ENCODE results near the gene EVI2B.
"Not testable (repeated sequence)": the region's sequence is repeated elsewhere in the genome, so short reads cannot be mapped to it uniquely, and the experiment has no call there.

Gene EVI2B, protein sequence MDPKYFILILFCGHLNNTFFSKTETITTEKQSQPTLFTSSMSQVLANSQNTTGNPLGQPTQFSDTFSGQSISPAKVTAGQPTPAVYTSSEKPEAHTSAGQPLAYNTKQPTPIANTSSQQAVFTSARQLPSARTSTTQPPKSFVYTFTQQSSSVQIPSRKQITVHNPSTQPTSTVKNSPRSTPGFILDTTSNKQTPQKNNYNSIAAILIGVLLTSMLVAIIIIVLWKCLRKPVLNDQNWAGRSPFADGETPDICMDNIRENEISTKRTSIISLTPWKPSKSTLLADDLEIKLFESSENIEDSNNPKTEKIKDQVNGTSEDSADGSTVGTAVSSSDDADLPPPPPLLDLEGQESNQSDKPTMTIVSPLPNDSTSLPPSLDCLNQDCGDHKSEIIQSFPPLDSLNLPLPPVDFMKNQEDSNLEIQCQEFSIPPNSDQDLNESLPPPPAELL

DNA sequence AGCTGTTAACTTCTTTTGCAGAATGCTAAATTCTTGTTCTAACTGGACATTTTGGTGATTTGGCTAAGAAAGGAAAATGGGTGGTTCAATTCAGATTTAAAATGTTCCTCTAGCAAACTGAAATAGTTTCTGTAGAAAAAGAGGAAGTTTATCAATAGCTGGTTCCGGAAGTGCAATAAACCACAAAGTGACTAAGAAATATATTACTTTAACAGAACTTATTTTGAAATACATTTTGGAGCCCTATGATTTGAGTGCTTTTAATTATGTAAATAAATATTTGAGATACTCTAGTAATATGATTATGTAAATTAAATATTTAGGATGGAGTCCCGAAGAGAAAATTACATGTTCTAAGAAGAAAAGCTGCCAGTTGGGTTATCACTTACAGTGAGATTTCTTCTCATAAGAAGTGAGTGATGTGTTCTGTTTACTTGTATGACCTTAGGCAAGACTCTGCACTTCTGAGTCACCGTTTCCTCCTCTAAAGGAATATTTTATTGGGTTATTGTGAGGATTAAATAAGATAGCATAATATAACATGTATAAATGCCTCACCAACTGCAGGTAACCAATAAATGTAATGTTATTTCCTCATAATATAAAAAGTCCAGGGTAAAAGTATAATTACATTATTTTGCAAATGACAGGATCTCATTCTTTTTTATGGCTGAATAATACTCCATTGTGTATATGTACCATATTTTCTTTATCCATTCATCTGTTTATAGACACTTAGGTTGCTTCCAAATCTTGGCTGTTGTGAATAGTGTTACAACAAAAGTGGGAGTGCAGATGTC, at the start of gene EVI2B:
TSS of gene EVI2B (minus strand) at position 73 of the 800 bp plus-strand sequence. CDS start 8,445 bp downstream, outside the sequence.
- peak; percentile 72 for DNase-seq (ENCODE audit: low read depth)

DNA sequence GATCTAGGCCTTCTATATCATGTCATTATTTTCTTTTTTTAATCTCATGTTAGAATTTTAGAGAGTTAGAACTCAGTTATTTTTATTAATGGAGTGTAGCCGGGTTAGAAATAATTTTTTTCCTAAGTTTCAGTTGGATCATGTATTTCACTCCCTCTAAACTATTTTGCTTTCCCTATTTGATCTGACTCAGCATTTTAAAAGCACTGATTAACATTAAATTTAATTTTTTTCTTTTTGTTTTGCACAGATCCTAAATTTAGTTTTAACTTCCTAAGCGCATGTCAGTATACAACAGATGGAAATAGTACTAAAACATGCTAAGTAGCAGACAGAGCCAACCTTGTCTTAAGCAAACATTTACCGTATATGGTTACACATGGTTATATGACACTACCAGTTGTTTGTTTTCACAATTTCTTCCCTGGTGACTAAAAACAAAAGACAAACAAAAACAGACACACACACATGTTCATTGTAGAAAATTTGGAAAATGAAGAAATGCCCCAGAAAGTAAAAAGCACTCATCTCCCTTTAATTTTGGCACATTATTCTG, 44.1 kb upstream of the EVI2B start:
- DNase-seq (ENCODE audit: low read depth), result no peak

DNA sequence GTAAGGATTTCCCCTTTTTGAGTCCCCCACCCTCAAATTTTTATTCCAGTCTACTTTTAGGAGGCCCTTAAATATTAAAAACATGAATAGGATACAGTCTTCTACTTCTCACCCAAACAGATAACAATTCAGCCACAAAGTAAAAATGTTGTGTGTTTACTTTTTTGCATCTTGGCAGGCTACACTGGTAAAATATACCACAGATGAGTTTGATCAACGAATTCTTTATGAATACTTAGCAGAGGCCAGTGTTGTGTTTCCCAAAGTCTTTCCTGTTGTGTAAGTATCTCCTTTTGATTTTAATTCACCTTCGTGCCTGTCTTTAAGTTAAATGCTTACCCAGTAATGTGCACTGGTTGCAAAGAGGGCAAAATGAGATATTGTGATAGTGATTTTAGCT, 43.2 kb upstream of the EVI2B start:
- no peak for DNase-seq (ENCODE audit: low read depth)

DNA sequence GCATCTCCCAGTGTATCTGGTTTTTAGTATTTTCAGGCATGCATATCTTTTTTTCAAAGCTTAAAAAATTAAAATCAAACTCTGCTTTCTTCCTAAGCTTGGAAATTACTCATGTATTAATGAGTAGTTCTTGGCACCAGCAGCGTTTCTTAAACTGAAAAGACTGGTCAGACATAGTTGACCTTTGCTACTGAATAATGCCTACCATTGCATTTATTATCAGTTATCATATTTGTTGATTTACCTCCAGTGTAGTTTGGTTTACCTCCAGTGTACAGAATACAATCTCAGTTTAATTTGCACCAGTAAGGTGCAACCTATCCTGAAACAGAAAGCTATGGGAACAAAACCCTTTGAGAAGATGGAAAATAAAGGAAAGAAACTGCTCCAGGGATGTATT, 42.1 kb upstream of the EVI2B start:
- no peak for DNase-seq (ENCODE audit: low read depth)

DNA sequence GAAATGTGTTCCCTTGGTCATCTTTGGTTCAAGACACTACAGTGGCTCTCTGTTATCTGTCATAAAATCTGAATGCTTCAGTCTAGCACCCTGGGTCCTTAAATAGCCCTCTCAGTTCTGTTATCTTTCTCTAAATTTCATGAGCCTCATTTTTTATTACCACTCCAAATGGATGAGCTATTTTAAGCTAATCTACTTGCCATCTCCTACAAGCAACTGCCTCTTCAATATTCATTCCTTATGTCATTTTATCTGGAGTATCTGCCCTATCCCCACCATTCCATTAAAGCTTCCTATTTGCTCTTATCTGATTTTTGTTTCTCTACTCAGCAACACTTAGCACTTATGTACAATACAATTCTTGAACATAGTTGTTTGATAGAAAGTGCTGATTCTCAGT, 35.6 kb upstream of the EVI2B start:
- DNase-seq (ENCODE audit: low read depth), result peak; percentile 50

DNA sequence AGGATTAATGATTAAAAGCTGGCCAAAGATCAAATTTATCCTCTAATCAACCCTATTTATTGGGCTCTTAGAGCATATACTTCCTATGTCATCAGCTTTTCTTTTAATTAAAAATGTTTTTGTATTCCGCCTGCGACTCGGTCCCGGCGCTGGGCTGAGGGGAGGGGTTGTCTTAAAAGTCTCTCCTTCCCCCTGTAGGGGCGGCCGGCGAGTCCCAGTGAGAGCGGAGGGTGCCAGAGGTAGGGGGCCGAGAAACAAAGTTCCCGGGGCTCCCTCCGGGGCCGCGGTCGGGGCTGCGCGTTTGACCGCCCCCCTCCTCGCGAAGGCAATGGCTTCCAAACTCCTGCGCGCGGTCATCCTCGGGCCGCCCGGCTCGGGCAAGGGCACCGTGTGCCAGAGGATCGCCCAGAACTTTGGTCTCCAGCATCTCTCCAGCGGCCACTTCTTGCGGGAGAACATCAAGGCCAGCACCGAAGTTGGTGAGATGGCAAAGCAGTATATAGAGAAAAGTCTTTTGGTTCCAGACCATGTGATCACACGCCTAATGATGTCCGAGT, 31.4 kb upstream of the EVI2B start:
- DNase-seq (ENCODE audit: low read depth), result not testable (repeated sequence)

DNA sequence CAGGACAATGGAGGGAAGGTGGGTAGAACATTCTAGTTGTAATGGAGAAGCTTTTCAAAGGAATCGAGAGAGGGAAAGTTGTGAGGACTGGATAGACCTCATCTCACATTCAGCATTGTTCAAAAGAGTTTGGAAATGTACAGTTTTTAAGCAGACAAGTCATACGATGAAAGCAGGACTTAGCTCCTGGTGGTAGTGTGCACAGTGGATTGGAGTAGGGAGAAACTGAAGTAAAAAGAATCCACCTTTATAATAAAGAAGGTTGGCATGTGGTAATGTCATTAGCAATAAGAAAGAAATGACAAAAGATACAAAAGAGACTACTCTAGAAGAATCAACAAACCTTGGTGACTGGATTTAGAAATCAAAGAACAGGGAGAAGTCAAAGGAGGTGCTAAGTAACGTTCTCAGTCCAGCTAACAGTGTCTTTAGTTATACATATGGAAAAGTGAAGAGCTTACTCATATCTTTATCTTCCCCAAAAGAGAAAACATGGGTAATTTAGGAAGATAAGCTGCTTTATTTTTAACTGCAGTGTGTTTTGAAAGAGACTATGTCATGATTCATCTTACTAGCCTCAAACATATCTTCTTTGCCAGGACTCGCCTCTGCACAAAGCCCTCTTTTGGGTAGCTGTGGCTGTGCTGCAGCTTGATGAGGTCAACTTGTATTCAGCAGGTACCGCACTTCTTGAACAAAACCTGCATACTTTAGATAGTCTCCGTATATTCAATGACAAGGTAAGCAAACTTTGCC, 26.2 kb upstream of the EVI2B start:
- DNase-seq (ENCODE audit: low read depth), result peak; percentile 84

DNA sequence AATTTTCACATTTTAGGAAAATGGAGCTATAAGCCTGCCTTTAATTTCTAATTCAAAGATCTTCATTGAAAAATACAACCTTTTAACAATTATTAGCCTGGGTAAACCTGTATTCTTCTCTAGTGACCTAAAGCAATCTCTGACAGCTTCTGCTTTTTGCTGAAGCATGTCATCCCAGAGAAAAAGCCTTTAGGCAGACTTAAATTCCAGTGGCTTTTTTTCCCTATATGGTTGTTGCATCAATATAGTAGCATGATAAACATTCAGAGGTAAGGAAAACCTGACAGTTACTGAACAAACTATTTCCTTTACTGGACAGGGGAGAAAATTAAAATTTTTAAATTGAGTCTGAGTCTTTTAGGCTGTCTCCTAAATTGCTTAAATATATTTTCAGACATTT, 15.4 kb upstream of the EVI2B start:
- DNase-seq (ENCODE audit: low read depth), result peak; percentile 50

DNA sequence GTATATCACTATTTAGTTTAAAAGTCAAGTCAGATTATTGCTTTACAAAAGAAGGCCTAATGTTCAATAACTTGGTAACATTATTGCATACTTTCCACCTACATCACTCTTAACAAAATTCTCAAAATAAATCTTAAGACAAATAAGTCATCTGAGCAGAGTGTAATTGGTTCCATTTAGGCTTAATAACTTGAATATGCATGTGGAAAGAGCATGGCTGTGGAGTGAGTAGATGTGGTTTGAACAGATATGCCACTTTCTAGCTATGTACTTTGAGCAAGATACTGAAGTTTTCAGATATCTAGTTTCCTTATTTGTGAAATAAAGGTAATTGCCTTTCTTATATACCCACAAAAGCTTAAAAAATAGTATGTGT, 14.3 kb upstream of the EVI2B start:
- DNase-seq (ENCODE audit: low read depth), result peak; percentile 69

DNA sequence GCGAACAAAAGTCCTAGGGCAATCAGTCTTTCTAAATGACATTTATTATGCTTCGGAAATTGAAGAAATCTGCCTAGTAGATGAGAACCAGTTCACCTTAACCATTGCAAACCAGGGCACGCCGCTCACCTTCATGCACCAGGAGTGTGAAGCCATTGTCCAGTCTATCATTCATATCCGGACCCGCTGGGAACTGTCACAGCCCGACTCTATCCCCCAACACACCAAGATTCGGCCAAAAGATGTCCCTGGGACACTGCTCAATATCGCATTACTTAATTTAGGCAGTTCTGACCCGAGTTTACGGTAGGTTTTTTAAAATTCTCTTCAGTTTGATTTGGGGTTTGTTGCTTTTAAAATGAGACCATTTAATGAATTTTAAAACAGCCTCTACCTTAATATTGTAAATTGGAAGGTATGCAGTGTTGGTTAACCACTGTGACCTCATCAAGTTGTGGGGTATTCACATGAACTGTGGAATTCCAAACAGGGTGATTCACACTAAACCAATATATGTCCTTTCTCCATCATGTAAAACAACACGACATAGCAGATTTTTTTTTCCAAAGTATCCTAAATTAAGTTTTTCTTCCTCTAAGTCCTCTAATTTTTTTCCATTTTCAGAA, 13.8 kb upstream of the EVI2B start:
- peak; percentile 90 for DNase-seq (ENCODE audit: low read depth)

DNA sequence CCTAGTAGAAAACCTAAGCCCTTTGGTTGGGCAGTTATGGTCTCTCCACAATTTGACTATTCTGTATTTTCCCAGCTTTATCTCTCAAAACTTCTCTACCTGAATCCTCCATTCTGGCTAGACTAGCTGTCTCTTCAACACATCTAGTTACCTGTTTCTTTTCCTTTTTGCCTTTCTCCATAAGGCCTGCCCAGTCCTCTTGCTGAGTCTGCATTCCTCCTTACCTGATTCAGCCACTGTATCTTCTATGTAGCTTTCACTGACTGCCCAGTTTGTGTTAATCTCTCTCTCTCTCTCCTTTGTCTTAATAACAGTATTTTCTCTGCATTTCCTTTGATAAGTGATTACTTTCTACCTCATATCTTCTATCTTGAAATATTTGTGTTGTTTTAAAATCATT, 9.7 kb upstream of the EVI2B start:
- no peak for DNase-seq (ENCODE audit: low read depth)

DNA sequence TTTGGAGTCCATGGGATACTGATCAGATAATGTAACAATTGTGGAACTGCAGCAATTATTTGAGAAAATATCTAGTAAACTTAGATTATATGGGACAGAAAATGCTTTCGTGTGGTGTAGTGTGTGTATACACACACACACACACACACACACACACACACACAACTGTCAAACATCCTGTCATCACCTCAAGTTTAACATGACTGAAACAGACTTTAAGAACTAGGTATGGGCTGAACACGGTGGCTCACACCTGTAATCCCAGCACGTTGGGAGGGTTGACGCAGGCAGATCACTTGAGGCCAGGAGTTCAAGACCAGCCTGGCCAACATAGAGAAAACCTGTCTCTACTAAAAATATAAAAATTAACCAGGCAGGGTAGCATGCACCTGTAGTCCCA, 8.1 kb upstream of the EVI2B start:
- DNase-seq (ENCODE audit: low read depth), result no peak

DNA sequence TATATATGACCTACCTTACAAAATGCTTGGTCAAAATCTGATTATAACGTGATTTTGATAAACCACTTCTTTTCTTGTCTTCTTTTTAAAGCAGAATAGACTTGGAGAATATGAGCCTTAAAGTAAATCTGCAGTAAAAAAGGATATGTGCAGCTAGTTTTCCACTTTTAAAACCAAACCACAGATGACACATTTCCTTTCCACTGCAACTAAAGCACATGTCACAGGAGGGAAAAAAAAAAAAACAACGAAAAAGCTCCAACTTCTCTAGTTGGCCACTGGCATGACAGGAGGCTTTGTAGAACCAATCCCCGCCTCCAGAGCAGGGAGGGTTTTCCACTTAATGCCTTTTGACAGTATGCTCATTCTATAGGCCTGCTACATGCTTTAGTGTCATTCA, 7.6 kb upstream of the EVI2B start, which contains the start of gene EVI2A:
TSS of gene EVI2A (minus strand) at position 142 of the 400 bp plus-strand sequence. CDS start 2,609 bp downstream, outside the sequence.
- DNase-seq (ENCODE audit: low read depth), result peak; percentile 86

DNA sequence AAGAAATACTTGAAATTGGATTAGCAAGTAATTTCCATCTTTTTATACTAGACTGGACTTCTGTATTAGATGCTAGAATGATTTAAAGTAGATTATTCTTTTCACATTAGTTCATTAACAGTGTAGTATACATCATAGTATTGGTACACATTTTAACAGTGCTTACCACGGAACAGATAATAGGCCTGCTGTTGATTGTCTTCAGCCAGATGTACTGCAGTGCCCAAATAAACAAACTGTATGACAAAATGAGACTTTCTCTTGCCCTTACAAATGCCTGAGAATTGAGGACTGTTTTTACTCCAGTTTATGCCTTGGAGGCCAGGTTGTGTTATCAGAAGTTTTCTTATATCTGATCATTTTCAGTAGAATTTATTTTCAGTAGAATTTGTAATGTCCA, 6.9 kb upstream of the EVI2B start:
- DNase-seq (ENCODE audit: low read depth), result peak; percentile 24

DNA sequence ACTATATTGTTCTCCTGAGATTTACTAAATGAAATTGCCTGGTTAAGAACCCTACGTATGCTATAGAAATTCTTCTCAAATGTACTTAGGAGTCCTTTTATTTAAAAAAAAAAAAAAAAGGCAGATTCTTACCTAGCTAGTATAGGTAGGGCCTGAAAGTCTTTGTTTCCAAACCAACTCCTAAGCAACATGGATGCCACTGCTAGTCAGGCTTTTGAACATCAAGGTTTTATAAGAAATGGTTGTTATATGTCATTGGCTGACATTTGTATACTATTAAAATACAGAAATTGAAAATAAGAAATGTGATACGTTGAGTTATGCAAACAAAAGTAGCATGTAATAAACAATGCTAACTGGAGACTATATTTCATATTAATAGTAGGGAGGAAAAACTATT, 6.4 kb upstream of the EVI2B start:
- no peak for DNase-seq (ENCODE audit: low read depth)

DNA sequence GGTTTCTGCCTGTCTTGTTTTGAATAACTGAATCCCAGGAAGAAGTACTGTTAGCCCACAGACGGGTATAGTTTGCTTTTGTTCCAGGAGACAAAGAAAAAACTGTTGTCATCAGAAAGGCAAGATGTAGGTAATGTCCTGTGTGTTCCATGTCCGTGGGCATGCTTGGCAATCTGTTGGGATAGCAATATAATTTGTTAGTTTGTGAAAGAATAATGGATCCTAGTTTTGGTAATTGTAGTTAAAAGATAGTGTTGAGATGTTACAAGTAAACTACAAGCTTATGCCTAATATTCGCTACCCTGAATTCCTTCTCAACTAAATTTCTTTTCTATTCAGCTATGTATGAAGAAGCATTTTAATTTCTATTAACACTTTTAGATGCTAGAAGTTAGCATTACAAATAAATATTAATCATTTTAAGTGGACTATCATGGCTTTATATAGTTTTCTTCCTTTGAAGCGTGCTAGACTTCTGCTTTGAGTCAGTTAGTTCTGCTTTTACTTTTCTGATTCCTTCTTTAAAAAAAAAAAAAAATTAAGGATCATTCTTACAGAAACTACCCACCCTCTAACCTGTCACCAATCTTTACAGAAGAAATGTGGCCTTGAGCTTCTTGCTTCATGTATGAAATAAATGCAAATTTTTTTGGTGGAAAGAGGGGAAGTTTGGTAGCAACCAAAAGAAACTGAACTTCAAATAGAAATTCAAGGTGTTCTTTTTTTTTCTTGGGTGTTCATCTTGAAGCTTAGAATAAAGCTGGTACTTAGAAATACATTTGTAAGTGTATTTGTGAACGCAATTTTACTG, 5.2 kb upstream of the EVI2B start:
- no peak for DNase-seq (ENCODE audit: low read depth)

DNA sequence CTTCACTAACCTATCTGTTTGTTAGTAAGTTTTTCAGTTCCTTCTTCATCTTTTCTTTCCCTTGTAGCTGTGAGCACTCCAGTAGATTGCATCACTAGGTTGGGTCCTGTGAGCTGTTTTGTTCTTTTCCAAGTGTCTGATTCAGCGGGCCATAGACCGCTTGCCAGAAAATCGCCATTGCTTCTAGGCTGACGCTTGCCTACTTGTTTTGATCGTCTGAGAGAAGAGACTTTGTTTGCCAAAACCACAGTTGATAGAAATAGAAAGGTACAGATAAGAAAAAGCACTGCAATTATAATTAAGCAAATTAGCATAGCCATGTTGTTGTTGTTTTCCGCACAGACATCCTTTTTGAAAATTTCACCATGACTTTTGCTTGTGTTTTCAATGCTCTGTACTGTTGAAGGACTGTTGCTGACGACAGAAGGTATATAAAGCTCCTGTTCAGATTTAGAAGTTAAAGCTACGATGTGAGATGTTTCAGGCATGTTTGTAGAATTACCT, 4.5 kb upstream of the EVI2B start:
- DNase-seq (ENCODE audit: low read depth), result no peak

DNA sequence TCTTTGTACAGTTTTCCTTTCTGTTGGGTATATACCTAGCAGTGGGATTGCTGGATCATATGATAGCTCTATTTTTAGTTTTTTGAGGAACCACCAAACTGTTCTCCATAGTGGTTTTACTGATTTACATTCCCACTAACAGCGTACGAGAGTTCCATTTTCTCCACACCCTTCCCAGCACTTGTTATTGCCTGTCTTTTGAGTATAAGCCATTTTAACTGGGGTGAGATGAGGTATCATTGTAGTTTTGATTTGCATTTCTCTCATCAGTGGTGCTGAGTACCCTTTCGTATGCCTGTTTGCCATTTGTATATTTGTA, 887 bp upstream of the EVI2B start:
- no peak for DNase-seq (ENCODE audit: low read depth)

DNA sequence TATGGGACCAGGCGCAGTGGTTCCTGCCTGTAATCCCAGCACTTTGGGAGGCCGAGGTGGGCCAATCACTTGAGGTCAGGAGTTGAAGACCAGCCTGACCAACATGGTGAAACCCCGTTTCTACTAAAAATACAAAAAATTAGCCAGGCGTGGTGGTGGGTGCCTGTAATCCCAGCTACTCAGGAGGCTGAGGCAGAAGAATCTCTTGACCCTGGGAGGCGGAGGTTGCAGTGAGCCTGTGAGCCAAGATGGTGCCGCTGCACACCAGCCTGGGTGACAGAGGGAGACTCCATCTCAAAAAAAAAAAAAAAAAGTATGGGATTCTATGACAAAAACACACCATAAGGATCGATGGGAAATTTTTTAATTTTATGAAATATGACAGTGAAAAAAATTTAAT, 1.6 kb downstream of the EVI2B start:
- DNase-seq (ENCODE audit: low read depth), result not testable (repeated sequence)

DNA sequence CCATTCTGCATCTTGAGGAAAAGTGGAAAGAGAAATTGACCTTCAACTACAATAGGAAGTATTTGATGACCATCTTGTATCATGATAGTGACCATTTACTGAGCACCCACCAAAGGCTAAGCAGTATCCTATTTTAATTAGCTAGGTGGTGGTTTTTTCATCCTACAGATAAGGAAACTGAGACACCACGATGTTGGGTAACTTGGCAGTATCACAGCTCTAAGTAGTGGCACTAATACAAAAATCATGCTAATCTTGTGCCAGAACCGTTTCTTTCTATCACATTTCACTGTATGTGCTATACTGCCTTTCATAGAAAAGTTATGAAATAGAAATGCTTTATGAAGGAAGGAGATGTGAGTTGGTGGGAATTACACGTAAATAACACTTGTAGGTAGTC, 2.3 kb downstream of the EVI2B start:
- DNase-seq (ENCODE audit: low read depth), result no peak
